ENCODE measurements around the gene SYNE2. TPM values are rescaled to one million over a fixed set of nuclear protein-coding genes. Genes with fewer than 3 reads are reported as not detected.
"Not testable (repeated sequence)": the region's sequence is repeated elsewhere in the genome, so short reads cannot be mapped to it uniquely, and the experiment has no call there.

SYNE2 gene
- total and polyA plus RNA-seq, 4 experiments from 2014 or later: 14.2 to 280 (median 189) TPM

DNA sequence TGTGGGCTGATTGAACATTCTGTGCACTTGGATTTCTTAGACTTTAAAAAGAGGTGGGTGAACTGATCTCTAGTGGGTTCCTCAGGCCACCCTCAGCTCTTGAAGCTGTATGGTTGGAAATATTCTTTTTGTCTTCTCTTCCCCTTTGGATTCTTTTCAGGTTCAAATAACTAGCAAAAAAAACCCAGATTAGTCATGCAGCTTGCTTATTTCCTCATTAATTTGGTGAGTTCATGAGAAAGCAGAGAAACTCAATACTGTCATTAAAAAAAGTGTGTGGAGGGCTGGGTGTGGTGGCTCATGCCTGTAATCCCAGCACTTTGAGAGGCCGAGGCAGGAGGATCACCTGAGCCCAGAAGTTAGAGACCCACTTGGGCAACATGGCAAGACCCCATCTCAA, 258.0 kb downstream of the SYNE2 start:
- Mint-ChIP-seq H3K4me1 (no peaks in the 10 kb centered on the region), H3K27ac (peak overlapping the region in 3 of 7 donors; percentile 4 to 65 (median 50)), H3K9me3 (peaks cover 0 to 3% (median 0%) of the 10 kb centered on the region in 8 donors), H3K36me3 (peaks cover 39 to 72% of the 10 kb centered on the region in 2 donors), H3K27me3 (no peaks in the 10 kb centered on the region), H3K4me3 (no peak overlapping the region)
- POLR2A ChIA-PET (ENCODE audit: partially characterized antibody): no interaction called here
- Histone ChIP-seq H3K9me3 (ENCODE audit: control insufficient read depth in 1 of 2, low read length in 2 of 2) (no peaks in the 10 kb centered on the region), H3K27me3 (ENCODE audit: insufficient read depth, low read length) (no peaks in the 10 kb centered on the region), H3K4me1 (ENCODE audit: insufficient read depth, low read length) (no peaks in the 10 kb centered on the region), H3K4me3 (ENCODE audit: low read length in 2 of 2) (no peak overlapping the region), H3K27ac (ENCODE audit: low read depth, low read length) (no peak overlapping the region), H3K36me3 (ENCODE audit: insufficient read depth, low read length) (peaks cover 68% of the 10 kb centered on the region)
- CTCF ChIA-PET (ENCODE audit: partially characterized antibody): no interaction called here
- intact Hi-C loops (cut with micrococcal nuclease): no loop called here
- DNase-seq: no peak

DNA sequence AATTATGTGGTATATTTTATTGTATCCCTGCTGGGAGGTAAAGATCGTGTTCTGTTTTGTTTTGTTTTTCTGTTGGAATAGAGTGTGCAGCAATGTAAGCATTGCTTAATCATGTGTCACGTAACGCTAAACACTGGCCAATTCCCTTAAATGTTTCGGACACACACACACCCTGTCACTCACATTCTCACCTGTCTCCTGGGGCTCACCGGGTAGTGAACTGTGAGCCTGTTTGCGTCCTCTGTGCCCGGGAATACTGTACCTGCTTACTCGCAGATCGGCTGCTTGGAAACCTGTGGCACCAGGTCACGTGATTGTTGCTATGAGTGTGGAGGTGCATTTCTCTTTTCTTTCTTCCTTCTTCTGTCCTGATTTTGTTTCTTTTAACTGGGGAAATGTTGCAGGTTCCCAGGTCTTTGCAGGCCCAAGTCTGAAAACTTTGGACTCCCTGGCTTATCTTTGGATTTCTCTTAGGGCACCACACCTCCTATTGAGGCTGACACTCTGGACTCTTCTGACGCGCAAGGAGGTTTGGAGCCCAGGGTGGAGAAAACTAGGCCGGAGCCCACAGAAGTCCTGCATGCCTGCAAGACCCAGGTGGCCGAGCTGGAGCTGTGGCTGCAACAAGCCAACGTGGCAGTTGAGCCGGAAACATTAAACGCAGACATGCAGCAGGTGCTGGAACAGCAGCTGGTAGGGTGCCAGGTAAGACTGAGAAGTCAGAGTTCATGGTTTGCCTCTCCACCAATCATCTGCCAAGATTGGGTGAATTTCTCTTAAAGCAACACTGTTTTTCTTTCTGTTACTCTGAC, 260.3 kb downstream of the SYNE2 start:
- H3K9me3 ChIP-seq (ENCODE audit: control insufficient read depth in 1 of 2, low read length in 2 of 2): no peaks in the 10 kb centered on the region
- peak overlapping the region in 2 of 7 donors; percentile 11 to 25 for H3K27ac Mint-ChIP-seq
- H3K4me3 Mint-ChIP-seq: no peak overlapping the region
- H3K4me1 ChIP-seq (ENCODE audit: insufficient read depth, low read length): no peaks in the 10 kb centered on the region
- peaks cover 43 to 71% of the 10 kb centered on the region in 2 donors for H3K36me3 Mint-ChIP-seq
- H3K36me3 ChIP-seq (ENCODE audit: insufficient read depth, low read length): peaks cover 57% of the 10 kb centered on the region
- POLR2A ChIA-PET (ENCODE audit: partially characterized antibody): no interaction called here
- CTCF ChIA-PET (ENCODE audit: partially characterized antibody): no interaction called here
- no peak overlapping the region for H3K4me3 ChIP-seq (ENCODE audit: low read length in 2 of 2)
- no peaks in the 10 kb centered on the region for H3K27me3 ChIP-seq (ENCODE audit: insufficient read depth, low read length)
- no peak overlapping the region for H3K27ac ChIP-seq (ENCODE audit: low read depth, low read length)
- no peaks in the 10 kb centered on the region for H3K4me1 Mint-ChIP-seq
- H3K9me3 Mint-ChIP-seq: peaks cover 0 to 3% (median 0%) of the 10 kb centered on the region in 8 donors
- no peaks in the 10 kb centered on the region for H3K27me3 Mint-ChIP-seq
- no peak for DNase-seq
- intact Hi-C loops (cut with micrococcal nuclease): no loop called here

DNA sequence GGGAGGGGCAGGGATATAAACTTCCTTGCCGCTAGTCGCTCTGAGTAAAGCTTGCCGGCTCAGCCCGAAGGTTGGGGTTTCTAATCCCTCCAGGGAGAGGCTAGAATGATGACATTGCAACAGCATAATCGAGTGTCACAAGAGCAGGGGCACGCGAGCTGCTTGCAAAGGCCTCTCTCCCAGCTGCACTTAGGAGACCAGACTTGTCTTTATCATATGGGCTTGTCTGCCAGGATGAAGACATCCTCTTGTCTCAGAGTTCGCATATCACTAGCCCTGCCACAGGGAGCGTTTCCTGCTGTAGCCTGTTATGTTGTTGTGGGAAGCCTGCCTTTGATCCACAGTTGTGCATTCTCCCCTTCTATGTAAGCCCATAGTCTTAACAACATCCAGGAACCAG, 261.4 kb downstream of the SYNE2 start:
- Histone ChIP-seq H3K4me3 (ENCODE audit: low read length in 2 of 2) (no peak overlapping the region), H3K36me3 (ENCODE audit: insufficient read depth, low read length) (peaks cover 62% of the 10 kb centered on the region), H3K4me1 (ENCODE audit: insufficient read depth, low read length) (no peaks in the 10 kb centered on the region), H3K27ac (ENCODE audit: low read depth, low read length) (no peak overlapping the region), H3K9me3 (ENCODE audit: control insufficient read depth in 1 of 2, low read length in 2 of 2) (no peaks in the 10 kb centered on the region), H3K27me3 (ENCODE audit: insufficient read depth, low read length) (no peaks in the 10 kb centered on the region)
- ChIA-PET CTCF (ENCODE audit: partially characterized antibody) (no interaction called here), POLR2A (ENCODE audit: partially characterized antibody) (no interaction called here)
- H3K4me1 Mint-ChIP-seq: no peaks in the 10 kb centered on the region
- no peaks in the 10 kb centered on the region for H3K9me3 Mint-ChIP-seq
- no peak overlapping the region for H3K4me3 Mint-ChIP-seq
- no peak for DNase-seq
- intact Hi-C loops (cut with micrococcal nuclease): no loop called here
- H3K36me3 Mint-ChIP-seq: peaks cover 49 to 74% of the 10 kb centered on the region in 2 donors
- H3K27me3 Mint-ChIP-seq: no peaks in the 10 kb centered on the region
- peak overlapping the region in 2 of 7 donors; percentile 29 to 60 for H3K27ac Mint-ChIP-seq

GRCh38 chr14:64114796-64115195, 262.0 kb downstream of the SYNE2 start:
- POLR2A ChIA-PET (ENCODE audit: partially characterized antibody): no interaction called here
- intact Hi-C loops (cut with micrococcal nuclease): no loop called here
- Mint-ChIP-seq H3K36me3 (peaks cover 49 to 74% of the 10 kb centered on the region in 2 donors), H3K4me3 (no peak overlapping the region), H3K27ac (no peak overlapping the region), H3K27me3 (no peaks in the 10 kb centered on the region), H3K9me3 (no peaks in the 10 kb centered on the region), H3K4me1 (no peaks in the 10 kb centered on the region)
- no peak overlapping the region for H3K27ac ChIP-seq (ENCODE audit: low read depth, low read length)
- no peak for DNase-seq
- CTCF ChIA-PET (ENCODE audit: partially characterized antibody): no interaction called here
- H3K36me3 ChIP-seq (ENCODE audit: insufficient read depth, low read length): peaks cover 61% of the 10 kb centered on the region
- H3K9me3 ChIP-seq (ENCODE audit: control insufficient read depth in 1 of 2, low read length in 2 of 2): no peaks in the 10 kb centered on the region
- H3K4me1 ChIP-seq (ENCODE audit: insufficient read depth, low read length): no peaks in the 10 kb centered on the region
- no peak overlapping the region for H3K4me3 ChIP-seq (ENCODE audit: low read length in 2 of 2)
- no peaks in the 10 kb centered on the region for H3K27me3 ChIP-seq (ENCODE audit: insufficient read depth, low read length)

DNA sequence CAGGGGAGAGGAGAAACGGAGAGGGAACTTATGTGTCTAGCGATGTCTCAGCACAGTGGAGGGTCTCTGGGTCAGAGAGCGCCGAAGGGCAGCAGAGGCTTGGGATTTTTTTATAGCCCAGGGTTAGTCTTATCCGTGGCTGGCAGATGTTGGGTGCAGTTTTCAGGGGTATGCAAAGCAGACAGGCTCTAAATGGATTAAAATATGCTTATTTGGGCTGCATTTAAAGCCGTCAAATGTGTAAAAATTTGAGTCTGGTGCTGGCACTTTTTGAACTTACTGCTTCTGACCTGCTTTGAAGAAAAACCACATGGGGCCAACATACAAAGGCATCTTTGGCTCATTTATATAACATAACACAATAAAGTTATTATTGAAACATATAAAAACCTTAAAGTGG, 262.6 kb downstream of the SYNE2 start:
- Mint-ChIP-seq H3K36me3 (peaks cover 49 to 74% of the 10 kb centered on the region in 2 donors), H3K27me3 (no peaks in the 10 kb centered on the region), H3K4me1 (no peaks in the 10 kb centered on the region), H3K9me3 (no peaks in the 10 kb centered on the region), H3K27ac (peak overlapping the region in 4 of 7 donors; percentile 13 to 85 (median 49)), H3K4me3 (no peak overlapping the region)
- ChIA-PET CTCF (ENCODE audit: partially characterized antibody) (no interaction called here), POLR2A (ENCODE audit: partially characterized antibody) (no interaction called here)
- H3K27ac ChIP-seq (ENCODE audit: low read depth, low read length): no peak overlapping the region
- no peaks in the 10 kb centered on the region for H3K27me3 ChIP-seq (ENCODE audit: insufficient read depth, low read length)
- H3K36me3 ChIP-seq (ENCODE audit: insufficient read depth, low read length): peaks cover 57% of the 10 kb centered on the region
- H3K4me3 ChIP-seq (ENCODE audit: low read length in 2 of 2): no peak overlapping the region
- H3K4me1 ChIP-seq (ENCODE audit: insufficient read depth, low read length): no peaks in the 10 kb centered on the region
- intact Hi-C loops (cut with micrococcal nuclease): no loop called here
- DNase-seq: no peak
- no peaks in the 10 kb centered on the region for H3K9me3 ChIP-seq (ENCODE audit: control insufficient read depth in 1 of 2, low read length in 2 of 2)

DNA sequence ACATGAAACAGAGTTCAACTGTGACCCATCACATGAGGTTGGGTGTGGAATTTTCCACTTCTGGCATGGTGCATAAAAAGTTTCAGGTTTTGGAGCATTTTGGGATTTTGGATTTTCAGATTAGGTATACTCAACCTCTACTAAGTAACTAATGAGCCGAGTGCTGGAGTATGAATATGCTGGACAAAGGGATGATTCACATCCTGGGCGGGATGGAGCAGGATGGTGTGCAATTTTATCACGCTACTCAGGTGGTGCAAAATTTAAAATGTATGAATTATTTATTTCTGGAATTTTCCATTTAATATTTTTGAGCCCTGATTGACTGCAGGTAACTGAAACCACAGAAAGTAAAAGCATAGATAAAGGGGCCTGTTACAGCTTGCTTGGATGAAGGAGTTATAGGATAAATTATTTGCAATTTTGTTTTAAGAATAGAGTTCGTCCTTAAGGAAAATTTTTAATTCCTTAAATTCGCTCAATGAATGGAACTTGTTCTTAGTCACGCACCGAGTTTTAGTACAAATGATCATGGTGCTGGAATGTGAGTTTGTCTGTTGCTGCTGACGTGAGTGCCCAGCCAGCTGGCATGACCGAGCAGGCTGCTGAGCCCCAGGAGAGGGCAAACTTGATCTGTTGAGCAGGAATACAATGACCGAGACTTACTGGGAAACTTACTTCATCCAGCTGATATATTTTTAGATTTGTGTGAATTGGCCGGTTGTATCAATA, 265.0 kb downstream of the SYNE2 start:
- Histone ChIP-seq H3K27ac (ENCODE audit: low read depth, low read length) (no peak overlapping the region), H3K27me3 (ENCODE audit: insufficient read depth, low read length) (no peaks in the 10 kb centered on the region), H3K9me3 (ENCODE audit: control insufficient read depth in 1 of 2, low read length in 2 of 2) (no peaks in the 10 kb centered on the region), H3K4me1 (ENCODE audit: insufficient read depth, low read length) (no peaks in the 10 kb centered on the region), H3K36me3 (ENCODE audit: insufficient read depth, low read length) (peaks cover 58% of the 10 kb centered on the region), H3K4me3 (ENCODE audit: low read length in 2 of 2) (no peak overlapping the region)
- DNase-seq: no peak
- peaks cover 52 to 77% of the 10 kb centered on the region in 2 donors for H3K36me3 Mint-ChIP-seq
- no peaks in the 10 kb centered on the region for H3K4me1 Mint-ChIP-seq
- H3K27ac Mint-ChIP-seq: peak overlapping the region in 3 of 7 donors; percentile 27 to 54 (median 51)
- ChIA-PET POLR2A (ENCODE audit: partially characterized antibody) (no interaction called here), CTCF (ENCODE audit: partially characterized antibody) (no interaction called here)
- no peak overlapping the region for H3K4me3 Mint-ChIP-seq
- H3K27me3 Mint-ChIP-seq: no peaks in the 10 kb centered on the region
- H3K9me3 Mint-ChIP-seq: no peaks in the 10 kb centered on the region
- intact Hi-C loops (cut with micrococcal nuclease): no loop called here

GRCh38 chr14:64118403-64118742, 265.6 kb downstream of the SYNE2 start:
- H3K4me3 Mint-ChIP-seq; H3K4me1 Mint-ChIP-seq; H3K27me3 ChIP-seq (ENCODE audit: insufficient read depth, low read length); H3K4me3 ChIP-seq (ENCODE audit: low read length in 2 of 2); H3K9me3 ChIP-seq (ENCODE audit: control insufficient read depth in 1 of 2, low read length in 2 of 2); H3K27ac ChIP-seq (ENCODE audit: low read depth, low read length); DNase-seq; H3K27me3 Mint-ChIP-seq; CTCF ChIA-PET (ENCODE audit: partially characterized antibody); intact Hi-C loops (cut with micrococcal nuclease); H3K9me3 Mint-ChIP-seq; POLR2A ChIA-PET (ENCODE audit: partially characterized antibody); H3K4me1 ChIP-seq (ENCODE audit: insufficient read depth, low read length): not testable (repeated sequence)
- peak overlapping the region in 2 of 7 donors; percentile 27 to 54 for H3K27ac Mint-ChIP-seq
- peaks cover 57% of the 10 kb centered on the region for H3K36me3 ChIP-seq (ENCODE audit: insufficient read depth, low read length)
- peaks cover 50 to 77% of the 10 kb centered on the region in 2 donors for H3K36me3 Mint-ChIP-seq
